Astrocyte (in vitro differentiated cells and primary cell): ENCODE results near the gene INCA1. TPM values are rescaled to one million over a fixed set of nuclear protein-coding genes. Genes with fewer than 3 reads are reported as not detected.

ENCODE experiments used
- DNase-seq: peaks from one replicate; pipeline ENCODE4 v3.0.0-alpha.2; 2010; ENCODE audit warnings: low read depth
- FAIRE-seq: peaks from 2 replicates; lab custom pipeline; 2011; peaks lifted over from hg19 to GRCh38; lab: Jason Lieb, UNC
- H2AFZ ChIP-seq: 2 replicates; pipeline ENCODE4 v1.6.0; 2012; ENCODE audit warnings: low read depth, low read length, inconsistent platforms
- H3K27ac ChIP-seq: 2 replicates; pipeline ENCODE4 v1.5.1; 2011; ENCODE audit warnings: low read depth, low read length, inconsistent platforms
- H3K27me3 ChIP-seq: 2 replicates; pipeline ENCODE4 v1.6.0; 2011; ENCODE audit warnings: low read length, inconsistent platforms; ENCODE audit not compliant: insufficient read depth
- H3K36me3 ChIP-seq: 2 replicates; pipeline ENCODE4 v1.5.1; 2011; ENCODE audit warnings: low read length, inconsistent platforms; ENCODE audit not compliant: insufficient read depth
- H3K4me1 ChIP-seq: 2 replicates; pipeline ENCODE4 v1.5.1; 2011; ENCODE audit warnings: low read length, inconsistent platforms; ENCODE audit not compliant: insufficient read depth
- H3K4me2 ChIP-seq: 2 replicates; pipeline ENCODE4 v1.6.0; 2012; ENCODE audit warnings: low read length, inconsistent platforms
- H3K4me3 ChIP-seq: 2 replicates; pipeline ENCODE4 v1.5.1; 2011; ENCODE audit warnings: low read depth, mild to moderate bottlenecking, low read length, inconsistent platforms; ENCODE audit not compliant: insufficient read depth
- H3K79me2 ChIP-seq: 2 replicates; pipeline ENCODE4 v1.6.0; 2012; ENCODE audit warnings: mild to moderate bottlenecking, low read length, inconsistent platforms; ENCODE audit not compliant: insufficient read depth
- H3K9ac ChIP-seq: 2 replicates; pipeline ENCODE4 v1.6.0; 2012; ENCODE audit warnings: mild to moderate bottlenecking, low read length, inconsistent platforms
- H3K9me3 ChIP-seq: 2 replicates; pipeline ENCODE4 v1.5.1; 2012; ENCODE audit warnings: low read depth, mild to moderate bottlenecking, low read length, inconsistent platforms; ENCODE audit not compliant: insufficient read depth
- H4K20me1 ChIP-seq: 2 replicates; pipeline ENCODE4 v1.6.0; 2012; ENCODE audit warnings: low read length, inconsistent platforms; ENCODE audit not compliant: insufficient read depth
- H3K27ac Mint-ChIP-seq: one replicate; pipeline ENCODE4 v1.8.0; 2021; ENCODE audit warnings: mild to moderate bottlenecking, mixed read lengths; ENCODE audit not compliant: unreplicated experiment
- H3K27me3 Mint-ChIP-seq: one replicate; pipeline ENCODE4 v1.8.0; 2021; ENCODE audit warnings: low read depth, mixed read lengths; ENCODE audit not compliant: unreplicated experiment
- H3K36me3 Mint-ChIP-seq: one replicate; pipeline ENCODE4 v1.8.0; 2021; ENCODE audit warnings: low read depth, mixed read lengths; ENCODE audit not compliant: unreplicated experiment
- H3K4me1 Mint-ChIP-seq: one replicate; pipeline ENCODE4 v1.8.0; 2021; ENCODE audit warnings: low read depth, mixed read lengths; ENCODE audit not compliant: unreplicated experiment
- H3K4me3 Mint-ChIP-seq: one replicate; pipeline ENCODE4 v1.8.0; 2021; ENCODE audit warnings: mild to moderate bottlenecking, moderate library complexity, mixed read lengths; ENCODE audit not compliant: unreplicated experiment
- H3K9me3 Mint-ChIP-seq: one replicate; pipeline ENCODE4 v1.8.0; 2021; ENCODE audit warnings: mild to moderate bottlenecking, mixed read lengths; ENCODE audit not compliant: unreplicated experiment
- CTCF ChIP-seq: IDR thresholded peaks from 2 replicates; pipeline ENCODE4 v1.5.1; 2011; ENCODE audit warnings: low read depth, mild to moderate bottlenecking, inconsistent platforms, low read length, moderate library complexity; ENCODE audit not compliant: insufficient read depth
- EZH2 ChIP-seq: IDR thresholded peaks from 2 replicates; pipeline ENCODE4 v1.6.1; 2012; ENCODE audit warnings: mild to moderate bottlenecking, low read length, inconsistent platforms; ENCODE audit not compliant: insufficient read depth
- total RNA-seq: library from RNA; stranded (reverse); gene quantifications from 2 replicates; pipeline ENCODE4 v1.2.1, GENCODE V29; 2021

The INCA1 gene
- total RNA-seq, 1 donor from 2014 or later, result 1.7 TPM

- Histone ChIP-seq H3K36me3 (peaks cover 26% of the 10 kb centered on the region), H4K20me1 (peaks cover 47% of the 10 kb centered on the region), H3K9me3 (no peaks in the 10 kb centered on the region), H3K79me2 (peaks cover 50% of the 10 kb centered on the region), H3K9ac (peak within 1 kb of the TSS; percentile 93), H3K27me3 (no peaks in the 10 kb centered on the region), H2AFZ (peak within 1 kb of the TSS; percentile 57), H3K4me3 (peak within 1 kb of the TSS; percentile 80), H3K4me1 (peaks cover 39% of the 10 kb centered on the region), H3K27ac (peak within 1 kb of the TSS; percentile 90), H3K4me2 (peak within 1 kb of the TSS; percentile 99)
- peaks cover 22% of the 10 kb centered on the region for H3K36me3 Mint-ChIP-seq
- TF ChIP-seq EZH2, result no peak
- no peak for TF ChIP-seq CTCF
- H3K9me3 Mint-ChIP-seq, result no peaks in the 10 kb centered on the region
- peaks cover 36% of the 10 kb centered on the region for H3K4me1 Mint-ChIP-seq
- peak; percentile 78 for DNase-seq
- peak within 1 kb of the TSS; percentile 98 for H3K4me3 Mint-ChIP-seq
- peak within 1 kb of the TSS; percentile 97 for H3K27ac Mint-ChIP-seq
- no peak for FAIRE-seq
- H3K27me3 Mint-ChIP-seq, result no peaks in the 10 kb centered on the region
Observed at GRCh38 chr17:4948166-4948930, 49.0 kb downstream of the INCA1 start, which contains the start of gene PFN1. Gene PFN1 (minus strand): TSS chr17:4948530. CDS start chr17:4948394, 136 bp downstream.

GRCh38 chr17:4947411-4948165 lies 49.7 kb downstream of the INCA1 start:
- no peaks in the 10 kb centered on the region for H3K27me3 Mint-ChIP-seq
- H3K4me3 Mint-ChIP-seq, result peak overlapping the region; percentile 98
- H3K9me3 Mint-ChIP-seq, result no peaks in the 10 kb centered on the region
- H3K27ac ChIP-seq, result peak overlapping the region; percentile 78
- H3K36me3 ChIP-seq, result peaks cover 33% of the 10 kb centered on the region
- peaks cover 54% of the 10 kb centered on the region for H4K20me1 ChIP-seq
- H3K36me3 Mint-ChIP-seq, result peaks cover 22% of the 10 kb centered on the region
- no peaks in the 10 kb centered on the region for H3K9me3 ChIP-seq
- H3K4me1 ChIP-seq, result peaks cover 32% of the 10 kb centered on the region
- peak overlapping the region; percentile 93 for H3K9ac ChIP-seq
- H3K4me2 ChIP-seq, result peak overlapping the region; percentile 99
- H3K27ac Mint-ChIP-seq, result peak overlapping the region; percentile 80
- no peak overlapping the region for H2AFZ ChIP-seq
- DNase-seq (no peak), FAIRE-seq (no peak)
- peaks cover 58% of the 10 kb centered on the region for H3K79me2 ChIP-seq
- TF ChIP-seq EZH2, result no peak
- no peak for TF ChIP-seq CTCF
- H3K4me1 Mint-ChIP-seq, result peaks cover 30% of the 10 kb centered on the region
- H3K27me3 ChIP-seq, result no peaks in the 10 kb centered on the region
- H3K4me3 ChIP-seq, result peak overlapping the region; percentile 82
